T-helper 9 cell (primary cell): ENCODE measurements around the gene FAM107B.
"Not testable (repeated sequence)": the region's sequence is repeated elsewhere in the genome, so short reads cannot be mapped to it uniquely, and the experiment has no call there.

ENCODE experiments used
- DNase-seq: peaks from one replicate; pipeline ENCODE4 v3.0.0-alpha.2; 2020
- total RNA-seq, 2 donors: gene quantifications; one replicate each; lab custom pipeline; 2026; lab: John Stamatoyannopoulos, UW

The FAM107B gene
- total RNA-seq = 464 to 474 reads per million in 2 donors

DNA sequence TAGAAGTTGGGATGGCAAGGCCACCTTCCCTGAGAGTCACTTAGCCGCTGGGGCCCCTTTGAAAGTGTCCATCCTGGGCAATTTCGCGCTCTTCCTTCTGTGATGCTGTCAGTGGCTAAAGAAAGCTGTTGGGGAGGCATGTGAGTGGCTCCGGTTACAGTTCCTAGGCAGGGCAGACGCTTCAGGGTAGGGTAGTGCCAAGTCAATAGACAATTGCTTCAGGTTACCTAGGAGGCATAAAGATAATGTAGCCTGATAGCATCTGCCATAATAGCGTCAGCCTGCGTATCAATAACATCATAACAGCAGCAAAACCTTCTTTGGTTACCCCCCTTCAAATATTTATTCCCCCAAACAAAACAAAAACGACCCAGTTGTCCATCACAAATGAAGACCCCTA is at the start of gene FAM107B:
TSS of gene FAM107B (minus strand) at position 101 of the 400 bp plus-strand sequence. CDS start 234 bp downstream, outside the sequence.
- DNase-seq = no peak

DNA sequence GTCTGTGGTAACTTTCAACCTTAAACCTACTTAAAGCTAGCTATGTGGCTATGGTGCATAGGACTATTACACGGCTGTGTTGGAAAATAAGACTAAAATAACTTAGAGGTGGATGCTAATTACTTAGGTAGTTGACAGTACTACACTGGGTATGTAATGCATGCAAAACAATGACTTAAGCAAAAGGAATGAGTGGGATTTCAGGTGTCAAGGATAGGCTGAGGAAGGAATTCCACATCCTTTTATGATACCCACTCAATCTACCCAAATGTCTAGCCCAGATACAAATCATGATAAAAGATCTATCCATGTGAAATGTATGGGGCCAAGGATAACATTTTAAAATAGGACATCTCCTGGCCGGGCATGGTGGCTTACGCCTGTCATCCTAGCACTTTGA is 49.3 kb upstream of the FAM107B start:
- no peak for DNase-seq

DNA sequence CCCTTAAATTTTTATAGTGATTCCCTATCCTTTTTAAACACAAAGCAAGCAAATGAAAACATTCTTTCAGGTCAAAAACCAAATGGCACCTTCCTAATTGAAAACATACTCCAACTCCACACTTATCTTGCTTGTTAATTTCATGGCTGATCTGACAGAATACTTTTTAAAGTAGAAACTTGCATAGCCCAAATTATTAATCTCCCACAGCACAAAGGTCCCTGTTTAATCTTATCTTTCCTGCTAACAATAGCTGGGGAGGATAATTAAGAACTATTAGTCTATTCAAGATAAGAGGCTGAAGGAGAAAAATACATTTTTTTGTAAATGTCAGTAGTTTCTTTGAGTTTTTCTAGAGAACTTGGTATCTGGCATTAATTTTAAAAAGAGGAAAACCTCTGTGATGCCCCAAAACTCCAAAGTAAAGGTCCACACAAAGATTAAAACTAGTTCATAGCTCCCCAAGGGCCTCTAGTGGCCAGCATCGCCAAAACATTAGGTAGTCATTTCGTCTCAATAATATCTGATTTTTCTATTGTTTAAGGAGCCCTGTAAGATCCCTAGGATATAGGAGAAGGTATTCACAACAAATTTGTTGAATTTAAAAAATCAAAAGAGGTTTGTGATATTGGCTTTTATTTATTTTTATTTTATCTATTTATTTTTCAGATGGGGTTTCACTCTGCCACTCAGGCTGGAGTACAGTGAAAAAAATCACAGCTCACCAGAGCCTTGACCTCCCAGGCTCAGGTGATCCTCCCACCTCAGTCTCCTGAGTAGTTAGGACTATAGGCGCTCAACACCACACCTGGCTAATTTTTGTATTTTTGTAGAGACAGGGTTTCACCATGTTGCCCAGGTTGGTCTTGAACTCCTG is 48.4 kb upstream of the FAM107B start:
- DNase-seq = peak; percentile 19

DNA sequence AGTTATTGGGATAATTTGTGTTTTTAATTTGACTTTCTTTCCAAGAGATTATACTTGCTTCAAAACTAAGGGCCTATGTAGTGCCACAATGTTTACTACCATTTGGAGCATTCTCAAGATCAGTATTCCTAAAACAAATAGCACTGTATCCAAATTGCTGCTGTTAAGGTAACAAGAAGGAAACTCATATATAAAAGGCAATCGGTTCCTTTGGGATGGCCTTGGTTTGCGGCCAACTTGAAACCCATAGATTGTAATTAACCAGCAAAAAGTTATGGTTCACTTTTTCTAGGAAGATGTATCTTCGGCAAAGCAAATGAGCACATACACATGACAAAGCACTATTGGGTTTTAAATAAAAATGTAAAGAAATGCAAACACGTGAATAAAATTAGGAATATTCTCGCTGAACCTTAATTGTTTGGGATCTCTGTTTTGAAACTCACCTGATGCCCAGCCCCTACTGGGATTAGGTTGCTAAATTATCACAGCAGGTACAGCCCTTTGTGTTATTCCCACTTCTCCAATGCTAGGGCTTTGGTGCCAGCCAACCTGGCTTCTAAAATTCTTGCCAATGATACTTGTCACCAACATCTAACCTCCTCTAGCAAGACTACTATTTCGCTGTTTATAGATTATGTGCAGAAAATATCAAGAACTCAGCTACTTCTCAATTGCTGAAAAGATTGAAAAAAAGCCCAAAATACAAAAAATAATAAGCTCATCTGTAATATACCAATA is 47.1 kb upstream of the FAM107B start:
- no peak for DNase-seq

DNA sequence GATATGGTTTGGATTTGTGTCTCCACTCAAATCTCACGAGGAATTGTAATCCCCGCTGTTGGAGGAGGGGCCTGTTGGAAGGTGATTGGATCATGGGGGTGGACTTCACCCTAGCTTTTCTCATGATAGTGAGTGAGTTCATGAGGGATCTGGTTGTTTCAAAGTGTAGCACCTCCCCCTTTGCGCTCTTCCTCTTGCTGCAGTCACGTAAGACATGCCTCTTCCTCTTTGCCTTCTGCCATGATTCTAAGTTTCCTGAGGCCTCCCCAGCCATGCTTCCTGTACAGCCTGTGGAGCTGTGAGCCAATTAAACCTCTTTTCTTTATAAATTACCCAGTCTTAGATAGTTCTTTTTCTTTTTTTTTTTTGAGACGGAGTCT is 46.1 kb upstream of the FAM107B start:
- no peak for DNase-seq

DNA sequence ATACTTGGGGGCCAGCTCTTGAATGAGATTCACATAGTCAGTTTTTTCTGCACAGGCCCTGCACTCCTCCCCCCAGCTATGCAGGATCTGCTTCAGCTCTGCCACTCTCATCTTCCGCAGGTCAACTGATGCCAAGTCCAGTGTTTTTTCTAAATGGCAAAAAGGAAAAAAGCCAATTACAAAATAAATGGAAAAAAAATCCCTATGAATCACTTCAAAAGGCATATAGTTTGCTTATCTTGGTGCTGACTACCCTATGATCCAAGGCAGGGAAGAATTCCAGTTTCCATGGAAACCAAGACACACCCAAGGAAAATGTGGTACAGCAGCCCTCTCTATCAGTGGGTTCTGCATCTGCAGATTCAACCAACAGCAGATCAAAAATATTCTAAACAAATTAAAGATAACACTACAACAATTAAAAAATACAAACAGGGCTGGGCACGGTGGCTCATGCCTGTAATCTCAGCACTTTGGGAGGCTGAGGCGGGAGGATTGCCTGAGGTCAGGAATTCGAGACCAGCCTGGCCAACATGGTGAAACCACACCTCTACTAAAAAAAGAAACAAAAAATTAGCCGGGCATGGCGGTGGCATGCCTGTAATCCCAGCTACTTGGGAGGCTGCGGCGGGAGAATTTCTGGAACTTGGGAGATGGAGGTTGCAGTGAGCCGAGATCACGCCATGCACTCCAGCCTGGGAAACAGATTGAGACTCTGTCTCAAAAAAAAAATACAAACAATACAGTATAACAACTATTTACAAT is 45.5 kb upstream of the FAM107B start:
- no peak for DNase-seq

DNA sequence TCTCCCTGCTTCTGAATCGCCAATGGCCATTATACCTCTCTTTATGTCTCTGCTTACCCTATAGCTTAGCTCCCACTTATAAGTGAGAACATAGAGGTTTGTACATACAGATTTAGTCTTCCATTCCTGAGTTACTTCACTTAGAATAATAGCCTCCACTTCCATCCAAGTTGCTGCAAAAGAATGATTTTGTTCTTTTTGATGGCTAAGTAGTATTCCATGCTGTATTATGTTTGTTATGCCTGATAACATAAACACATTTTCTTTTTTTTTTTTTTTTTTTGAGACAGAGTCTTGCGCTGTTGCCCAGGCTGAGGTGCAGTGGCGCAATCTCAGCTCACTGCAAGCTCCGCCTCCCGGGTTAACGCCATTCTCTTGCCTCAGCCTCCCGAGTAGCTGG is 42.0 kb upstream of the FAM107B start:
- not testable (repeated sequence) for DNase-seq

DNA sequence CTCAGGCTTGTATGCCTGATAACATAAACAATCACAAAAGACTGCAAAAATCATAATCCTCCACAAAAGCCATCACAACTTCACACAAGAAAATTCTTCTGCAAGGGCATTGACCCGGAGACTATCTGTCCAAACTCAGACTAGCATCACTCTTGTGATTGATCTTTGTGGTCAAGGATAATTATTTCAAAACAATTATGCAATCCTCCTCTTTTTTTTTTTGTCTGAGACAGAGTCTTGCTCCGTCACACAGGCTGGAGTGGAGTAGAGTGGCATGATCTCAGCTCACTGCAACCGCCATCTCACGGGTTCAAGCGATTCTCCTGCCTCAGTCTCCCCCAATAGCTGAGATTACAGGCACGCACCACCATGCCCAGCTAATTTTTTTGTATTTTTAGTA is 41.0 kb upstream of the FAM107B start:
- no peak for DNase-seq

DNA sequence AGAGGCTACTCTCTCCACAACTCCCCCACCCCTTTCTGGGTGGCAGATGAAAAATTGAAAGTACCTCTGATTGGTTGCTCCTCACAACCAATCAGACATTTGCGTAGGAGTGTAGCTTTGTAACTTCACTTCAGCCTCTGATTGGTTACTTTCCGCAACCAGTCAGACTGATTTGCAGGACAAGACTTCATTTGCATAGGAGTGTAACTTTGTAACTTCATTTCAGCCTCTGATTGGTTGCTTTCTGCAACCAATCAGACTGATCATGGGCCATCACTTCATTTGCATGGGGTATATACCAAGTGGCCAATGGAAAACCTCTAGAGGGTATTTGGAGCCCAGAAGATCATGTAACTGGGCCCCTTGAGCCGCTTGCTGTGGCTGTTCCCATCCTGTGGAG is 37.6 kb upstream of the FAM107B start:
- no peak for DNase-seq

DNA sequence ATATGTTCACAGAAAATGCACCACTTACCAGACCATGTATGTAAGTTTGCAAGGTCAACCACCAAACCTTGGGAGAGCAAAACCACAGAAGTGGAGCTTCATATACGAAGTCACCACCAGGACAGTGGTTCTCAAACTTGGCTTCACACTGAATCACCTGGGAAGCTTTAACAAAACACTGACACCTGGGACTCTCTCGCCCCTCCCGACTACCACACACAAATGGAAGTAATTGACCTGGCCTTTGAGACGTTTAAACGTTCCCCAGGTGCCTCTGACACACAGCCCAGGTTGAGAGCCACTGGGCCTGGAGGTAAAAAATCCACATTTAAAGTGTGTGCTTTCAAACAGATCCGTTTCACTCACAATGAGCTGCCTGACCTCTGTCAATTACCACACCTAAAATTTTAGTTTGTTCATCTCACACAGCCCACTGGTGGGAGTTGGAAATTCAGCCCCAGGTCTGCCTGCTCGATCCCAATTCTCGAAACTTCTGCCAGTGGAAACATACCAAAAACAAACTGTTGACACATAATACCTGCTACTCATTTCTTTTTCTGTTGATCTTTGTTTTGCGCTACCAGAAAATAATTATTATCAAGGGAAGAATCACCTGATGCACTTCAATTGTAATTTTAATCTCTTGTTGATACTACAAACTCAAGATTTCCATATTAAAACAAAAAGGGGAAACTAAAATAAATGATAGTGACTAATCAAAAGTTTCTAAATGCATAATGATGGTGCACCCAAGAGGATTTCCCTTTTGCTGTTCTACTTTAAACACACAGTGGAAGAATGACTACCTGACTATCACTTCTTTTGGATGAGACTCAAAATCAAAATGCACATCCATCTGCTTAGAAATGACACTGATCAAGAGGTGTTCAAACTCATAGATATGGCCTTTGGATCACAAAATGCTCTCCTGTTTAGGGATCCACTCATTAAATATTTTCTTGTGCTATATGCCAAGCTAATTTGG is 36.6 kb upstream of the FAM107B start:
- no peak for DNase-seq

DNA sequence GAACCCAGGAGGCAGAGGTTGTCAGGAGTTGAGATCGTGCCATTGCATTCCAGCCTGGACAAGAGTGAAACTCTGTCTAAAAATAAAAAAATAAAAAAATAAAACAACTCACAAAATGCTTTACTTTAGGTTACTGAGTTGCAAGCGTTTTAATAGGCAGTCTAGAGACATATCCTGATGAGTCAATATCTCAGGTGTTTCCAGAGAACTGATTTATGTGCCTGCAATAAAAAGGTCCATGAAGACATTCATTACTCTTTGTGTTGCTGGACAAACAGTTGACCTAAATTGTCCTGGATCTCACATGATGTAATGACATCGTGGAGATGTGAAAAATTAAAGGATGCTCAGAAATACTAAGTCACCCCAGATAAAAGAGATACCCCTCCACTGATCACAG is 31.6 kb upstream of the FAM107B start:
- DNase-seq = no peak

DNA sequence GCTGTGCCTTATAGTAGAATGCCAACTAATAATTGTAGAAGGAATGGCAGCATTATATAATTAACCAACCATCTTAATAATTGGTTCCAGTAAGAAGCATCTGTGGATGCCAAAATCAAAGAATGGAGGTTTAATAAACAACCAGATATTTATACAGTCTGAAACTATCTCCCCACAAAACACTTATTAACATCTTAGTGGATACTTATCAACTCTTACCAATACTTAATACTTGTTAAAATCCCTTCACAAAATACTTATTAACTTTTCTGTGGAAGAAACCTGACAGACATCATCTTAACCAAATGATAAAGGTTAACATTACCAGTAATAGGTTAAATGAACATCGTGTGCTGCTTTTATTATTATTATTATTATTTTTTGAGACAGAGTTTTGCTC is 29.1 kb upstream of the FAM107B start:
- DNase-seq = no peak

DNA sequence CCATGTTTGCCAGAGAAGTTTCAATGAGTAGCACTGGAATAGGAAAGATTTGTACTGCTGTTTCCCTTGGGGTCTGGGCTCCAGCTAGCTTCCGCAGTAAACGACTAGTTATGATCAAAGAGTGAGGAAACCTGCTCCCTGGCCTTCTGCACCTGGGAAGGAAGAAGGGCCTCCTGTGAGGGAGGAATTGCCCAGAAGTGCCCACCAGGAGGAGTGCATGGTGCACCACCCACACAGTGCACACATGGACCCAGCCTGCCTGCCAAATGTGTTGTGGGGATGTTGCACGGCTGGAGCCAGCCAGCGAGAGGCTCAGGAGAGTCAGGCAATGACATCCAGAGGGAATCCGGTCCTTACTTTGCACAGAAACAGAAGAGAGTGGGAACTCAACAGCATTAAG is 27.0 kb upstream of the FAM107B start:
- DNase-seq = no peak

DNA sequence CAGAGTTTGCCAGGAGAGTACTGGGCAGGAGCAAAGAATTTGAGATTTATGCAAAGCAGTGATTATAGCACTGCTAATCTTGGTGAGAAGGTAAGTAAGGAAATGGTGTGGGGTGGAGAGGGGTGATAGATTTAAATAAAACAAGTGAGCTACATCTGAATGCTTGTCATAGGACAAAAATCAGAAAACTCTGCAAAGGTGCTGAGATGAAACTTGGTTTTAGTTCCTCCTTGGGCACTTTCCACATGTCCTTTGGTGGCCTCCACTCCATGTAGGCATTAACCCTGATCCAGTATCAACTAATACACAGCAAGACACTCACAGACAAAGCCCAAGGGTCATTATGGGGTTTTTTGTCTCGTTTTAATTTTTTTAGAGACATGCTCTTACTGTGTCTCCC is 25.7 kb upstream of the FAM107B start:
- no peak for DNase-seq

DNA sequence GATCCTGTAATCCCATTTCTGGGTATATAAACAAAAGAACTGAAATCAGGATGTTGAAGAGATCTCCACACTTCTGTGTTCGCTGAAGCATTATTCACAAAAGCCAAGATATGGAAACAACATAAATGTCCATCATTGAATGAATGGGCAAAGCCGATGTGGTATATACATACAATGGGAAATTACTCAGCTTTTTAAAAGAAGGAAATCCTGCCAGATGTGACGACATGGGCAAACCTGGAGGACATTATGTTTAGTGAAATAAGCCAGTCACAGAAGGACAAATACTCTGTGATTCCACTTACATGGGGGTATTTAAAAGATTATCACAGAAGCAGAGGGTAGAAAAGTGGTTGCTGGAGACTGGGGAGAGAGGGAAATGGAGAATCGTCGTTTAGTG is 23.9 kb upstream of the FAM107B start:
- DNase-seq = no peak

DNA sequence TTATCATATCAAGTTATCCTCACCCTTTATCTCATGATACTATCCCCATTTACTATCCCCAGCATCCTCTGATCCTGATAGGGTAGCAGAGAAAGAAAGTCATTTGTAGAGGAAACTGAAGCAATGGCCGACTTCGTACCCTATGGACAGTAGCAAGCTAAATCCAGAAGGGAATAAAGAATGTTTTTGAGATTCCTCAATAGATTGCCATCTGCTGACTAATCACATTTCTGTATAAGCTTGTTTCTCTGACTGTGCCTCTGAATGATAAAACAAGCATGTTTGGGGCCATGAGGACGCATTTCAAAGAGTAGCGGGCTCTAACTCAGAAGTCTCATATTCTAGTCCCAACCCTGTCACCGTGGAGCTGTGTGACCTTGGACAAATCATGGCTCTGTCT is 13.2 kb upstream of the FAM107B start:
- DNase-seq = no peak

DNA sequence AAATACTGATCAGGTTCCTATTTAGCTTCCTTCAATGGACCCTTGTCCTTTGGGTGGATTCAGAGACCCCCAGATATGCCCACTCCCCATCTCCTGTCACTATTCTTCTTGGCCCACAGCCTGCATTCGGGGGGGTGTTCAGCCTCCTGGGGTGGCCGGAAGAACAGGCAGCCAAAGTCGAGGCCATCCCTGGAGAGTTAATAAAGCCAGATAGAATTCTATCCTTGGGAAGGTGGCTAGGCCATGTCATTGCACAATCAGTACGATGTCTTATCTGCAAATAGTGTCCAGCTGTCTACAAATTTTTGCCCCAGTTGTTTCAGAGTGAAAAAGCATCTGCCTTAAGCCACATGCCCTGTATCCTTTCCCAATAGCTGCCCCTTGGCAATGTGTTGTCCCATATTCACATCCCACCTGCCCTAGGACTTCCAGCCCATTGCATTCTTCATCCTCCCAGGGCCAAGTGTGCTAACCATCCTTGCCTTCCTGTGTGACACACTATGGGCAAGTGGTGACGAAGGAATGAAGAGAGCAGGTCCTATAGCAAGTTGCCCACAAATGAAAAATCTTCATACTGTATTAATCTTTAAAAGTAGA is 9.9 kb upstream of the FAM107B start:
- no peak for DNase-seq

DNA sequence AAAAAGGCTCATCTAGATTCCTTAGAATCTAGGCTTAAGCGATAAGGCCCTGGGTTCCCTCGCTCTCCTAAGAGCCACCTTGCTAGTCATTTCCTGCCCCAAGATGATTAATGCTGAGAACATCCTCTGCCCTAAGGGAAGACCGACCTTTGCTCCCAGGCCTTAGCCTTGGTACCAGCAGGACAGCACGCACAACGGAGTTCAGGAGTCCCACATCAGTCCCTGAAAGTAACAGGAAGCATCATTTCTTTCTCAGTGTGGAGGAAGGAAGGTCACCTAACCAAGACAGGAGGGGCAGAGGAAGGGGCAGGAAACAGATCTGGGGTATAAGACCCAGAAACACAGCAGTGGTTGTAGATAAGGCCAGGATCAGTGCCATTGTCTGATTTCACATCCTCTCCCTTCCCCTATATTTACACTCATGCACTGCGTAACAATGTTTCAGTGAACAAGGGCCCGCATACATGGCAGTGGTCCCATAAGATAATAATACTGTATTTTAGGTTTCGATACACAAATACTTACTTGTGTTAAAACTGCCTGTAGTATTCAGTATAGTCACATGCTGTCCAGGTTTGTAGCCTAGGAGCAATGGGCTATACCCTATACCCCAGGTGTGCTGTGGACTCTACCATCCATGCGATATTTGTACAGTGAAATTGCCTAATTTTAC is 8.1 kb upstream of the FAM107B start:
- no peak for DNase-seq

DNA sequence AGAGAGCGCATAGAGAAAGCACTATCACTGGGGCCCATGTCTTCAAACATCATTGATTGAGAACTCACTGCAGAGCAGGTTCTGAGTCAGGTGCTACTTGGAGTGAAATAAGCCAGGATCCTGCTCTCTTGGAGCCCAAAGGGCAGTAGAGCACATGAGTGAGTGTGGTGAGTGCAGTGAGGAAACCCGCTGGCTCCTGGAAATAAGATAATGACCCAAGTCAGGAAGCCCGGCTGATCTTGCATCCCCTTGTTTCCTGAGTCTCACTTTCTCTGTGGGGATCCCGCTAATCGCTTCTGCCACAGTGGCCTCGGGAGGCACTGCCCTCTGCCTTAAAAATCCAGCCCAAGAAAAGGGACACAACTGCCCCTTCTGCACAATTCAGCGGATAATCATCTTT is 7.1 kb upstream of the FAM107B start:
- no peak for DNase-seq

DNA sequence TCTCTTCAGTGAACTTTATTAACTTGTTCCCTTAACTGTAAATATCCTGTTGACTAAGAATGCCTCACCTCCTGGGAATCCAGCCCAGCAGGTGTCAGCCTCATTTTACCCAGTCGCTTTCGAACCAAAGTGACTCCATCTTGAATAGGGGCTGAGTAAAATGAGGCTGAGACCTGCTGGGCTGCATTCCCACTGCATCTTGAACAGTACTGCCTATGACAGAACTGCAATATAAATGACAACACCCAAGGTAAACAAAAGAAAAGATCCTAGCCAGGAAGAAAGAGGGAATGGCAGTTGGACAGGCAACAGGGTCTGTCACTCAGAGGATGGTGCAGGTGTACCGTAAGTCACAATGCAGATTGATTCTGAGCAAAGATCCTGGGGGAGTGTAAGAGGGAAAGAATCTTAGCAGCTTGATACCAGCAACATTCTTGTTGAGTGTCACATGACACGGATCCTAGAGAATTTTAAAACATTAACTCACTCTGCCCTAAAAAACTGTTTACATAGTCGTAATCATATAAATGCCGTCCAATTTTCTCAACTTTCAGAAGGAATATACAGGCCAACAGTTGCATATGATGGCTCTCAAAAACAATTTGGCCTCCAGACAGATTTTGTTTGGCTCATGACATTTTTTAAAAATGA is 4.4 kb upstream of the FAM107B start:
- no peak for DNase-seq

DNA sequence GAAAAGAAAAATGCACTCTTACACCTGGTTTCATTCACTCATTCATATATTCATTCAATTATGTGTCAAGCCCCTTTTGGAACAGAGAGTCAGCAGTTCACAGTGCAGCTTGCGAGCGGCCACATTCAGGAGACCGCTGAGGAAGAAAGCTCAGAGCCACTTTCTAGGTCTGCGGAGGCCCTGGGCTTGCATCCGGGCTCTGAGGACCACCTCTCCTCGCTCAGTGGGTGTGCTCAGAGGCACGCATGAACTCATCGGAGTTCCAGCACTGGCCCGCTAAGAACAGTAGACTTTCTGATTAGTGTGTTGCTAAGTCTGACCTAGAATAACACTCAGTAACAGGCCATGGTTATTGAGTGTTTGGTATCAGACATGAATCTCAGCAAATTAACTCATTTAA is 1.8 kb upstream of the FAM107B start:
- DNase-seq = no peak
